HepG2 (cell line): ENCODE measurements around the gene LMAN2L. TPM values are rescaled to one million over a fixed set of nuclear protein-coding genes. Genes with fewer than 3 reads are reported as not detected.

Experiments
- ATAC-seq: fragments of 200-7000 bp; cut with Tn5 transposase; 3 replicates; pipeline ENCODE4 v1.9.1; 2020; ENCODE audit warnings: mild to moderate bottlenecking, moderate library complexity
- BruUV-seq: library from RNA; stranded (reverse); fragments of 400-500 nt; replicated peaks from 2 replicates; lab custom pipeline; 2021; lab: Mats Ljungman, UMichigan
- CTCF ChIA-PET: fragments of 300-600 bp; formaldehyde crosslinking; extraction: SDS; loops from one replicate; lab custom pipeline; 2021; ENCODE audit warnings: low total read pairs, inconsistent platforms, low intra/inter-chr PET ratio; lab: Yijun Ruan, JAX
- POLR2A ChIA-PET: fragments of 350-600 bp; sonication (Branson Sonifier 250); formaldehyde crosslinking; loops from one replicate; lab custom pipeline; 2020; ENCODE audit warnings: antibody characterized with exemption, inconsistent platforms; lab: Yijun Ruan, JAX
- DNase-seq: peaks from one replicate; pipeline ENCODE4 v3.0.0-alpha.2; 2015; ENCODE audit warnings: low spot score
- FAIRE-seq: peaks from 3 replicates; lab custom pipeline; 2011; peaks lifted over from hg19 to GRCh38; lab: Jason Lieb, UNC
- H2AFZ ChIP-seq: one replicate; pipeline ENCODE4 v1.6.1; 2011; ENCODE audit warnings: low read length, inconsistent platforms
- H3K27ac ChIP-seq: fragments of 300-600 bp; 3 replicates; pipeline ENCODE4 v1.8.0; 2011; ENCODE audit warnings: mixed run types, mild to moderate bottlenecking, mixed read lengths, low read length, inconsistent platforms; ENCODE audit not compliant: insufficient read depth; ENCODE audit errors: extremely low read length
- H3K27me3 ChIP-seq, 2 experiments: fragments of 200-600 bp in 1 of 2; 2 replicates in 1 of 2; 3 replicates in 1 of 2; pipeline versions ENCODE4 v1.6.0 to v1.8.0; 2011; ENCODE audit warnings: low read length in 2 of 2, mild to moderate bottlenecking in 2 of 2, moderate library complexity in 2 of 2, inconsistent platforms in 1 of 2; ENCODE audit not compliant: insufficient read depth in 2 of 2, control insufficient read depth in 1 of 2
- H3K36me3 ChIP-seq, 2 experiments: fragments of 200-600 bp in 1 of 2; replicated peaks in 1 of 2; 2 replicates in 1 of 2; 3 replicates in 1 of 2; pipeline versions ENCODE4 v1.5.1 to v1.8.0; 2011; ENCODE audit warnings: low read length in 2 of 2, inconsistent platforms in 1 of 2; ENCODE audit not compliant: insufficient read depth in 2 of 2, control insufficient read depth in 1 of 2
- H3K4me1 ChIP-seq: 2 replicates; pipeline ENCODE4 v1.5.1; 2012; ENCODE audit warnings: low read length, inconsistent platforms; ENCODE audit not compliant: insufficient read depth
- H3K4me2 ChIP-seq: 2 replicates; pipeline ENCODE4 v1.6.0; 2011; ENCODE audit warnings: low read depth, low read length, inconsistent platforms
- H3K4me3 ChIP-seq, 3 experiments: fragments of 200-600 bp in 1 of 3; sonication (generic), shearing (Covaris generic) in 1 of 3; replicated peaks in 1 of 3; 2 replicates each; pipeline ENCODE4 v1.5.1; 2011 to 2016; ENCODE audit warnings: low read length in 3 of 3, inconsistent platforms in 2 of 3, low read depth in 2 of 3, mild to moderate bottlenecking in 2 of 3, control low read depth in 1 of 3, mixed read lengths in 1 of 3; ENCODE audit not compliant: insufficient read depth in 1 of 3
- H3K79me2 ChIP-seq: one replicate; pipeline ENCODE4 v1.6.1; 2011; ENCODE audit warnings: low read length, inconsistent platforms; ENCODE audit not compliant: insufficient read depth
- H3K9ac ChIP-seq: 2 replicates; pipeline ENCODE4 v1.6.0; 2011; ENCODE audit warnings: mild to moderate bottlenecking, low read depth, low read length, inconsistent platforms; ENCODE audit not compliant: insufficient read depth
- H3K9me3 ChIP-seq: 2 replicates; pipeline ENCODE4 v1.5.1; 2012; ENCODE audit warnings: mild to moderate bottlenecking, low read length
- H4K20me1 ChIP-seq: 2 replicates; pipeline ENCODE4 v1.6.0; 2011; ENCODE audit warnings: inconsistent platforms, mild to moderate bottlenecking, low read length, moderate library complexity; ENCODE audit not compliant: insufficient read depth
- AGO2 ChIP-seq: fragments of 200-400 bp; formaldehyde crosslinking; optimal IDR thresholded peaks from 2 replicates; pipeline ENCODE3; 2017; ENCODE audit warnings: mild to moderate bottlenecking, low read depth, low read length, moderate library complexity
- ARNT ChIP-seq: fragments of 450-650 bp; IDR thresholded peaks from 2 replicates; pipeline ENCODE4 v1.6.1; 2017
- ATAD3A ChIP-seq: sonication (generic); formaldehyde crosslinking; IDR thresholded peaks from 2 replicates; pipeline ENCODE4 v1.4.0; 2020; ENCODE audit warnings: missing genetic modification reagents
- BHLHE40 ChIP-seq: IDR thresholded peaks from 2 replicates; pipeline ENCODE4 v1.6.1; 2011; ENCODE audit warnings: low read length, improper control_type of control experiment
- CBX2 ChIP-seq, 2 experiments: fragments of 200-600 bp in 1 of 2; sonication (generic); formaldehyde crosslinking in 1 of 2; IDR thresholded peaks; 2 replicates each; pipeline versions ENCODE4 v1.7.0 to v1.8.1; 2018 to 2022; ENCODE audit warnings: low read depth in 2 of 2, low read length in 1 of 2, mild to moderate bottlenecking in 1 of 2, missing genetic modification reagents in 1 of 2
- KDM5B ChIP-seq: sonication (generic); formaldehyde crosslinking; IDR thresholded peaks from 2 replicates; pipeline ENCODE4 v1.4.0; 2020; ENCODE audit warnings: missing genetic modification reagents, mild to moderate bottlenecking, borderline replicate concordance
- NPAS2 ChIP-seq: sonication (generic); formaldehyde crosslinking; IDR thresholded peaks from 2 replicates; pipeline ENCODE4 v1.8.0; 2022; ENCODE audit warnings: mild to moderate bottlenecking, missing genetic modification reagents, borderline replicate concordance
- NR3C1 ChIP-seq: sonication (generic); formaldehyde crosslinking; IDR thresholded peaks from 2 replicates; pipeline ENCODE4 v1.4.0; 2020; ENCODE audit warnings: missing genetic modification reagents
- SAFB2 ChIP-seq: sonication (generic); formaldehyde crosslinking; IDR thresholded peaks from 2 replicates; pipeline ENCODE4 v1.5.1; 2020; ENCODE audit warnings: missing genetic modification reagents, low read depth, mild to moderate bottlenecking, borderline replicate concordance
- SMYD3 ChIP-seq: sonication (generic); formaldehyde crosslinking; IDR thresholded peaks from 2 replicates; pipeline ENCODE4 v1.8.1; 2023; ENCODE audit warnings: mild to moderate bottlenecking, missing genetic modification reagents
- SOX6 ChIP-seq, 2 experiments: fragments of 450-650 bp in 1 of 2; sonication (generic) in 1 of 2; formaldehyde crosslinking in 1 of 2; IDR thresholded peaks; 2 replicates each; pipeline versions ENCODE4 v1.4.0 to v1.6.1; 2017 to 2020; ENCODE audit warnings: antibody characterized with exemption in 1 of 2, mild to moderate bottlenecking in 1 of 2, missing genetic modification reagents in 1 of 2
- SP2 ChIP-seq: sonication (generic); formaldehyde crosslinking; IDR thresholded peaks from 2 replicates; pipeline ENCODE4 v1.5.1; 2020; ENCODE audit warnings: mild to moderate bottlenecking, missing genetic modification reagents
- SRY ChIP-seq: sonication (generic); formaldehyde crosslinking; IDR thresholded peaks from 2 replicates; pipeline ENCODE4 v1.8.0; 2022; ENCODE audit warnings: mild to moderate bottlenecking, missing genetic modification reagents
- YY1 ChIP-seq: IDR thresholded peaks from 2 replicates; pipeline ENCODE4 v1.6.1; 2011; ENCODE audit warnings: low read length, low read depth, moderate library complexity, mild to moderate bottlenecking; ENCODE audit not compliant: insufficient read depth, insufficient replicate concordance
- ZC3H13 ChIP-seq: sonication (generic); formaldehyde crosslinking; IDR thresholded peaks from 2 replicates; pipeline ENCODE4 v1.8.1; 2023; ENCODE audit warnings: mild to moderate bottlenecking, missing genetic modification reagents, moderate library complexity
- ZMYM3 ChIP-seq: sonication (generic); formaldehyde crosslinking; IDR thresholded peaks from 2 replicates; pipeline ENCODE4 v1.5.1; 2020; ENCODE audit warnings: mild to moderate bottlenecking, missing genetic modification reagents
- ZNF124 ChIP-seq: sonication (generic); formaldehyde crosslinking; IDR thresholded peaks from 2 replicates; pipeline ENCODE4 v1.4.0; 2020; ENCODE audit warnings: missing genetic modification reagents
- ZNF282 ChIP-seq: fragments of 450-650 bp; IDR thresholded peaks from 2 replicates; pipeline ENCODE4 v1.6.1; 2018; ENCODE audit not compliant: partially characterized antibody
- ZNF468 ChIP-seq: sonication (generic); formaldehyde crosslinking; IDR thresholded peaks from 2 replicates; pipeline ENCODE4 v1.8.0; 2022; ENCODE audit warnings: mild to moderate bottlenecking, moderate library complexity, missing genetic modification reagents
- ZNF577 ChIP-seq: sonication (generic); formaldehyde crosslinking; IDR thresholded peaks from 2 replicates; pipeline ENCODE4 v1.4.0; 2020; ENCODE audit warnings: mild to moderate bottlenecking, low read depth, missing genetic modification reagents, borderline replicate concordance
- ZNF615 ChIP-seq: sonication (generic); formaldehyde crosslinking; IDR thresholded peaks from 2 replicates; pipeline ENCODE4 v1.5.0; 2020; ENCODE audit warnings: mild to moderate bottlenecking, missing genetic modification reagents, borderline replicate concordance
- ZNF660 ChIP-seq: sonication (generic); formaldehyde crosslinking; IDR thresholded peaks from 2 replicates; pipeline ENCODE4 v1.5.1; 2020; ENCODE audit warnings: mild to moderate bottlenecking, low read depth, missing genetic modification reagents, borderline replicate concordance
- ZNF75D ChIP-seq: sonication (generic); formaldehyde crosslinking; IDR thresholded peaks from 2 replicates; pipeline ENCODE4 v1.8.1; 2023; ENCODE audit warnings: missing genetic modification reagents, mild to moderate bottlenecking, borderline replicate concordance
- ZNF768 ChIP-seq: sonication (generic); formaldehyde crosslinking; IDR thresholded peaks from 2 replicates; pipeline ENCODE4 v1.4.0; 2020; ENCODE audit warnings: missing genetic modification reagents
- WGBS: methylation state at CpG from one replicate; pipeline ENCODE4 v1.1.6; 2017; ENCODE audit warnings: low lambda C conversion rate; 5-methylcytosine and 5-hydroxymethylcytosine counted together
- in situ Hi-C: cut with HindIII; loops from 2 replicates; pipeline ENCODE4 v1.10.0; 2017; ENCODE audit warnings: low pct_unique_long_range_greater_than_20kb; ENCODE audit not compliant: extremely low pct_ligation_motif_present
- intact Hi-C: fragments of 100-400 bp; cut with micrococcal nuclease; formaldehyde crosslinking; loops from one replicate; pipeline ENCODE4 v1.10.0; 2022; ENCODE audit not compliant: unreplicated experiment
- polyA plus RNA-seq, 8 experiments: library from polyadenylated mRNA; depleted of rRNA in 3 of 8; stranded (reverse) in 7 of 8; unstranded in 1 of 8; fragments of >200 nt; fragmentation: Illumina TruSeq in 4 of 8; extraction: Trizol in 4 of 8; gene quantifications; 2 replicates each; pipeline versions ENCODE4 v1.2.1 to v1.2.3, GENCODE V29; 2011 to 2016; ENCODE audit warnings: low read depth in 4 of 8, missing spikeins in 1 of 8, mixed read lengths in 1 of 8; ENCODE audit not compliant: insufficient read depth in 1 of 8
- total RNA-seq, 5 experiments: library from RNA; depleted of rRNA; stranded (reverse); fragments of >200 nt; fragmentation: Illumina TruSeq; extraction: Trizol; gene quantifications; 2 replicates each; pipeline ENCODE4 v1.2.3, GENCODE V29; 2016; ENCODE audit warnings: low read depth in 1 of 5
- TF ChIP-seq, protein P1 (sequence below): sonication (generic); formaldehyde crosslinking; IDR thresholded peaks from 2 replicates; pipeline ENCODE4 v1.4.0; 2020; ENCODE audit warnings: missing genetic modification reagents, borderline replicate concordance

Gene LMAN2L
- total and polyA plus RNA-seq, 2 of the 13 experiments (the other 11 are each of a cell fraction or from before 2014, with no cell fraction given), result 39.1 to 57.9 TPM

DNA sequence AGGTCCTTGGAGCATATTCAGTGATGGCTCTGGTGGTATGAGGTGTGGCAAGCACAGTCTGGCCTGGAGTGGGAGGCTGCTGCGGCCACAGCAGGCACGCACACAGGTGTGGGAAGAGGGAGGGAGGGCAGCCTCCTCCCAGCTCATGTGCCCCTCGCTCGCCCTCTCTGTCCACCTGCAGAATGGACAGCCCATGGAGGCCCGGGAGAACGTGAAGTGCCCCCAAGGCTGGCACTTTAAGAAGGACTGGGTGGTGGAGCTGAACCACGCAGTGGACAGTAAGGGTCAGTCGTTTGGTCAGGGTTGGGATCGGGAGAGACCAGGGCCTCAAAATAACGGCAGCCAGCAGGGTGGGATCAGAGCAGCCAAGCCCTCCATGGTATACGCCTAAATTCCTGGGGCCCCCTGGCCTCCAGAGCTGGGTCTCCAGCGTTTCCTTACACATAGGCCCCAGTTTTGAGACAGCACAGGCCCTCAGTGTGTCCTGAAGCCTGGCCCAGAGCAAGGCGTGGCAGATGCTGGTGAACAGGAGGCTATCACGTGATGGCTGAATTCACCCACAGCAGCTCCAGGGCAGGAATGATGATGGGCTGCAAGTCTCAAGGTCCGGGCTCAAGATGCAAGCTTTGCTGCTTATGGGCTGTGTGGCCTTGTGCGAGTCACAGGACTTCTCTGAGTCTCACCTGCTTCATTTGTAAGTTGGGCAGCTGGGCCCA is 49.4 kb downstream of the LMAN2L start:
- Histone ChIP-seq H3K79me2 (no peaks in the 10 kb centered on the region), H2AFZ (no peak overlapping the region), H3K9me3 (no peaks in the 10 kb centered on the region), H3K4me3 (no peak overlapping the region), H3K27me3 (peaks cover 8 to 27% of the 10 kb centered on the region in 2 experiments; a peak in 3 of 5 replicates), H3K27ac (no peak overlapping the region), H3K36me3 (no peaks in the 10 kb centered on the region), H3K4me2 (no peak overlapping the region), H4K20me1 (no peaks in the 10 kb centered on the region), H3K9ac (no peak overlapping the region), H3K4me1 (peaks cover 37% of the 10 kb centered on the region)
- no TSS peak for BruUV-seq
- WGBS, result 35% methylated on average over 11 of the region's 16 CpGs
- DNase-seq (no peak), FAIRE-seq (no peak), ATAC-seq (no peak)
- ChIA-PET POLR2A (interaction anchor here (1.1 kb wide), 1 partner anchor 53 kb away, joined by 4 read pairs; no protein-coding TSS in a partner anchor), CTCF (no interaction called here)
- intact Hi-C loops (no loop called here), in situ Hi-C loops (no loop called here)
- TF ChIP-seq ZNF282 (no peak), SRY (CRISPR knock-in tag) (no peak), KDM5B (peak; percentile 32; the same call in 1 of the 2 replicates), ZNF124 (CRISPR knock-in tag) (no peak), SMYD3 (CRISPR knock-in tag) (no peak), AGO2 (no peak), CBX2 (IDR thresholded peaks at IDR 0.05; ENCODE audit: low read depth, low read length) (no peak), CBX2 (CRISPR knock-in tag; IDR thresholded peaks at IDR 0.05; ENCODE audit: low read depth) (no peak), BHLHE40 (peak; percentile 45; the same call in 1 of the 2 replicates), ZNF577 (CRISPR knock-in tag) (no peak), ZNF75D (CRISPR knock-in tag) (no peak), ZNF468 (CRISPR knock-in tag) (no peak), SAFB2 (CRISPR knock-in tag) (no peak), ATAD3A (CRISPR knock-in tag) (no peak), ZMYM3 (peak; percentile 34; the same call in 1 of the 2 replicates), NR3C1 (CRISPR knock-in tag) (no peak), SP2 (CRISPR knock-in tag) (no peak), ZC3H13 (no peak), ZNF660 (CRISPR knock-in tag) (no peak), ZNF768 (peak; percentile 87), ARNT (no peak), ZNF615 (CRISPR knock-in tag) (no peak), NPAS2 (CRISPR knock-in tag) (no peak), YY1 (no peak), SOX6 (IDR thresholded peaks at IDR 0.05) (no peak), SOX6 (CRISPR knock-in tag; IDR thresholded peaks at IDR 0.05) (0 out of 2 replicates have a peak, but pooled peaks have one; percentile 18)
- TF ChIP-seq, protein P1, sequence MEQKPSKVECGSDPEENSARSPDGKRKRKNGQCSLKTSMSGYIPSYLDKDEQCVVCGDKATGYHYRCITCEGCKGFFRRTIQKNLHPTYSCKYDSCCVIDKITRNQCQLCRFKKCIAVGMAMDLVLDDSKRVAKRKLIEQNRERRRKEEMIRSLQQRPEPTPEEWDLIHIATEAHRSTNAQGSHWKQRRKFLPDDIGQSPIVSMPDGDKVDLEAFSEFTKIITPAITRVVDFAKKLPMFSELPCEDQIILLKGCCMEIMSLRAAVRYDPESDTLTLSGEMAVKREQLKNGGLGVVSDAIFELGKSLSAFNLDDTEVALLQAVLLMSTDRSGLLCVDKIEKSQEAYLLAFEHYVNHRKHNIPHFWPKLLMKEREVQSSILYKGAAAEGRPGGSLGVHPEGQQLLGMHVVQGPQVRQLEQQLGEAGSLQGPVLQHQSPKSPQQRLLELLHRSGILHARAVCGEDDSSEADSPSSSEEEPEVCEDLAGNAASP (CRISPR knock-in tag), result no peak
